ENCODE results near the gene FILIP1L.

Gene FILIP1L

GRCh38 chr3:99907959-99908544 is 206.2 kb downstream of the FILIP1L start:
- Histone ChIP-seq H3K9me2 (replicated peaks; ENCODE audit: insufficient read depth, low read length) (no peaks in the 10 kb centered on the region), H3K79me2 (ENCODE audit: insufficient read depth, low read length) (0 out of 2 replicates have a peak, but pooled peaks cover 5% of the 10 kb centered on the region), H3F3A (ENCODE audit: insufficient read depth) (no peaks in the 10 kb centered on the region), H2AFZ (ENCODE audit: low read depth, low read length, severe bottlenecking) (no peak overlapping the region), H4K20me1 (ENCODE audit: low read depth, low read length) (no peaks in the 10 kb centered on the region), H3K27ac (ENCODE audit: low read depth, low read length) (no peak overlapping the region), H3K4me3 (ENCODE audit: insufficient read depth, low read length, poor library complexity, severe bottlenecking) (no peak overlapping the region), H3K27me3 (ENCODE audit: low read length) (no peaks in the 10 kb centered on the region), H3K9me3 (ENCODE audit: insufficient read depth, low read length) (no peaks in the 10 kb centered on the region), H3K9ac (ENCODE audit: low read length) (no peak overlapping the region), H3K36me3 (ENCODE audit: low read length) (no peaks in the 10 kb centered on the region), H3K4me2 (ENCODE audit: low read depth, low read length, poor library complexity, severe bottlenecking) (no peak overlapping the region)
- TF ChIP-seq CTCF (IDR thresholded peaks at IDR 0.05; ENCODE audit: insufficient read depth, low read length, poor library complexity, severe bottlenecking) (no peak), EZH2phosphoT487 (conservative IDR thresholded peaks at IDR 0.05; ENCODE audit: low read length) (no peak)

GRCh38 chr3:99903869-99904268 is 210.4 kb downstream of the FILIP1L start:
- no peaks in the 10 kb centered on the region for H3K9me3 ChIP-seq (ENCODE audit: insufficient read depth, low read length)
- H3K79me2 ChIP-seq (ENCODE audit: insufficient read depth, low read length): peaks cover 5% of the 10 kb centered on the region; the same call in 1 of the 2 replicates
- peaks cover 6% of the 10 kb centered on the region; the same call in 1 of the 2 replicates for H4K20me1 ChIP-seq (ENCODE audit: low read depth, low read length)
- H3K4me2 ChIP-seq (ENCODE audit: low read depth, low read length, poor library complexity, severe bottlenecking): no peak overlapping the region
- H3F3A ChIP-seq (ENCODE audit: insufficient read depth): no peaks in the 10 kb centered on the region
- H3K4me3 ChIP-seq (ENCODE audit: insufficient read depth, low read length, poor library complexity, severe bottlenecking): no peak overlapping the region
- no peak overlapping the region for H2AFZ ChIP-seq (ENCODE audit: low read depth, low read length, severe bottlenecking)
- TF ChIP-seq CTCF (IDR thresholded peaks at IDR 0.05; ENCODE audit: insufficient read depth, low read length, poor library complexity, severe bottlenecking) (no peak), EZH2phosphoT487 (conservative IDR thresholded peaks at IDR 0.05; ENCODE audit: low read length) (no peak)
- H3K27ac ChIP-seq (ENCODE audit: low read depth, low read length): no peak overlapping the region
- no peaks in the 10 kb centered on the region for H3K27me3 ChIP-seq (ENCODE audit: low read length)
- no peaks in the 10 kb centered on the region for H3K36me3 ChIP-seq (ENCODE audit: low read length)
- no peaks in the 10 kb centered on the region for H3K9me2 ChIP-seq (replicated peaks; ENCODE audit: insufficient read depth, low read length)
- no peak overlapping the region for H3K9ac ChIP-seq (ENCODE audit: low read length)

DNA sequence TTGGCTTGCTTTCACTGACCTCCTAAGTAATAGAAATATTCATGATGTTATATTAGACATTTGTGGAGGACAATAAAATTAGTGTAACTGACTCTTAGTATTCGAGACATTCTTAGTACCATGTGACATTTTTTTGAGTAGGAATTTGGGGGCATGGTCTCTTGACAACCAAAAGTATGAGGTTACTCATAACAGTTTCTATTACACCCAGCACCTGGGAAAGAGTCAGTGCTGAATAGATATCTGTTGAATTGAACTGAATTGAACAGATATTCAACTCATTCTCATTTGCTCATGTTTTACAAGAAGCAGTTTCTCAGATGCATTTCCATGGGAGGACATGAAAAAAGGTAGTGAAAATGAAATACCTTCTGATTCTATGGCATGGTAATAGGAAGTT is 212.2 kb downstream of the FILIP1L start:
- H3K9me2 ChIP-seq (replicated peaks; ENCODE audit: insufficient read depth, low read length): no peaks in the 10 kb centered on the region
- no peak overlapping the region for H3K4me2 ChIP-seq (ENCODE audit: low read depth, low read length, poor library complexity, severe bottlenecking)
- H3F3A ChIP-seq (ENCODE audit: insufficient read depth): no peaks in the 10 kb centered on the region
- no peaks in the 10 kb centered on the region for H3K9me3 ChIP-seq (ENCODE audit: insufficient read depth, low read length)
- H3K36me3 ChIP-seq (ENCODE audit: low read length): no peaks in the 10 kb centered on the region
- H3K27ac ChIP-seq (ENCODE audit: low read depth, low read length): no peak overlapping the region
- H3K4me3 ChIP-seq (ENCODE audit: insufficient read depth, low read length, poor library complexity, severe bottlenecking): no peak overlapping the region
- H2AFZ ChIP-seq (ENCODE audit: low read depth, low read length, severe bottlenecking): no peak overlapping the region
- TF ChIP-seq EZH2phosphoT487 (conservative IDR thresholded peaks at IDR 0.05; ENCODE audit: low read length) (no peak), CTCF (IDR thresholded peaks at IDR 0.05; ENCODE audit: insufficient read depth, low read length, poor library complexity, severe bottlenecking) (no peak)
- no peaks in the 10 kb centered on the region for H3K27me3 ChIP-seq (ENCODE audit: low read length)
- H3K9ac ChIP-seq (ENCODE audit: low read length): no peak overlapping the region
- H4K20me1 ChIP-seq (ENCODE audit: low read depth, low read length): peaks cover 6% of the 10 kb centered on the region; the same call in 1 of the 2 replicates
- no peaks in the 10 kb centered on the region; the same call in 1 of the 2 replicates for H3K79me2 ChIP-seq (ENCODE audit: insufficient read depth, low read length)
